Measurements from ENCODE around the gene TET1.

DNA sequence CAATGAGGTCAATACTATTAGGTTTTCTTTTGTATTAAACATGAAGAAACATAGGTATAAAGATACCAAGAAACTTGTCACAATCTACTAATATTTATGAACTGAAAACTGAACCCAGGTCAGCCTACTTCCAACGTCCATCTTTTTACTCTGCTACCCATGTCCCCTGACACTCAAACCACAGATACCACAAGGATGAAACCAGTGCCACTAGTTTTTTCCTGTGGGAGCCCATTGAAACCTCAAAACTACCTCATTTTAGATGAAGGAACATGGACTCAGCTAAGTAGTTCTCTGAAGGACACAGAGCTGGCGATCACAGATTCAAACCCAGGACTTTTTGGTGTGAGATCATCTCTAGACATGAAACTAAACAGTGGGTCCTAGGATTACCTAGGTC is 6.8 kb downstream of the TET1 start:
- TF ChIP-seq CEBPB (IDR thresholded peaks at IDR 0.05; ENCODE audit: low read depth) (no peak), POLR2AphosphoS5 (IDR thresholded peaks at IDR 0.05; ENCODE audit: low read depth, low read length) (no peak), EZH2phosphoT487 (IDR thresholded peaks at IDR 0.05; ENCODE audit: borderline replicate concordance) (no peak), SP1 (IDR thresholded peaks at IDR 0.05; ENCODE audit: low read depth) (no peak), EZH2 (IDR thresholded peaks at IDR 0.05) (no peak)
- TF ChIP-seq, protein P1, sequence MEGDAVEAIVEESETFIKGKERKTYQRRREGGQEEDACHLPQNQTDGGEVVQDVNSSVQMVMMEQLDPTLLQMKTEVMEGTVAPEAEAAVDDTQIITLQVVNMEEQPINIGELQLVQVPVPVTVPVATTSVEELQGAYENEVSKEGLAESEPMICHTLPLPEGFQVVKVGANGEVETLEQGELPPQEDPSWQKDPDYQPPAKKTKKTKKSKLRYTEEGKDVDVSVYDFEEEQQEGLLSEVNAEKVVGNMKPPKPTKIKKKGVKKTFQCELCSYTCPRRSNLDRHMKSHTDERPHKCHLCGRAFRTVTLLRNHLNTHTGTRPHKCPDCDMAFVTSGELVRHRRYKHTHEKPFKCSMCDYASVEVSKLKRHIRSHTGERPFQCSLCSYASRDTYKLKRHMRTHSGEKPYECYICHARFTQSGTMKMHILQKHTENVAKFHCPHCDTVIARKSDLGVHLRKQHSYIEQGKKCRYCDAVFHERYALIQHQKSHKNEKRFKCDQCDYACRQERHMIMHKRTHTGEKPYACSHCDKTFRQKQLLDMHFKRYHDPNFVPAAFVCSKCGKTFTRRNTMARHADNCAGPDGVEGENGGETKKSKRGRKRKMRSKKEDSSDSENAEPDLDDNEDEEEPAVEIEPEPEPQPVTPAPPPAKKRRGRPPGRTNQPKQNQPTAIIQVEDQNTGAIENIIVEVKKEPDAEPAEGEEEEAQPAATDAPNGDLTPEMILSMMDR (IDR thresholded peaks at IDR 0.05 in 2 of 3, conservative IDR thresholded peaks at IDR 0.05 in 1 of 3; ENCODE audit: borderline replicate concordance in 1 of 3, insufficient read depth in 1 of 3, low read depth in 2 of 3, low read length in 2 of 3), result no peak

Measured in HCT116 (cell line).